ENCODE data around the gene KRT78.

DNA sequence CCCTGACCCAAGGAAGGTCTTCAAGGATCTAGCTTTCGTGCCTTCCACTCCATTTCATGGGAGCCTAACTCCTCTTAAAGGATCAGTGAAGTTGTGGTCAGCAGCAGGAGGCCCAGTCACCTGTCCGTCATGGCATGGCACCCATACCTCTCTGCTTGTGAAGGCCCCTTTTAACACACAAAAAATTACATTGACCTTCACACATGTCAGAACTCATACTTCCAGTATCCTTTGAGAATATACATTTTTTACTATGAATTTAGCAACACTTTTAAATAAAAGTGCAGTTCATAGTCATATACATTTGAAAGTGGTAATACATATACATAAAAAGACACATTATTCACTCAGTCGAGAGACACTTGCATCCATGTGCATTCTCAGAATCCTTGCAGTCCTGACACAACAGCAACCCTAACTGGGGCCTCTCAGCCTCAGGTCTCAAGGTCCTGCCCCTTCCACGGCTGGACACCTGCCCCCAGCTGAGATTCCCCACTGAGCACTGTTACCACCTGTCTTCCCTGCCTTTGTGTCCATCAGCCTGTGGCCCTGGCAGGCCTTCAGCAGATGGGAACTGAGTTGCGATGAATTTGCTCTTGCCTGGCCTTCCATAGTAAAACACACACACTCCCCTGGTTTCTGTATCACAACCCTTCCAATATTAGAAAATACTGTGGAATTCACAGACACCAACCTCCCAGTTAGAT, 49.1 kb downstream of the KRT78 start:
- TF ChIP-seq, protein P1, sequence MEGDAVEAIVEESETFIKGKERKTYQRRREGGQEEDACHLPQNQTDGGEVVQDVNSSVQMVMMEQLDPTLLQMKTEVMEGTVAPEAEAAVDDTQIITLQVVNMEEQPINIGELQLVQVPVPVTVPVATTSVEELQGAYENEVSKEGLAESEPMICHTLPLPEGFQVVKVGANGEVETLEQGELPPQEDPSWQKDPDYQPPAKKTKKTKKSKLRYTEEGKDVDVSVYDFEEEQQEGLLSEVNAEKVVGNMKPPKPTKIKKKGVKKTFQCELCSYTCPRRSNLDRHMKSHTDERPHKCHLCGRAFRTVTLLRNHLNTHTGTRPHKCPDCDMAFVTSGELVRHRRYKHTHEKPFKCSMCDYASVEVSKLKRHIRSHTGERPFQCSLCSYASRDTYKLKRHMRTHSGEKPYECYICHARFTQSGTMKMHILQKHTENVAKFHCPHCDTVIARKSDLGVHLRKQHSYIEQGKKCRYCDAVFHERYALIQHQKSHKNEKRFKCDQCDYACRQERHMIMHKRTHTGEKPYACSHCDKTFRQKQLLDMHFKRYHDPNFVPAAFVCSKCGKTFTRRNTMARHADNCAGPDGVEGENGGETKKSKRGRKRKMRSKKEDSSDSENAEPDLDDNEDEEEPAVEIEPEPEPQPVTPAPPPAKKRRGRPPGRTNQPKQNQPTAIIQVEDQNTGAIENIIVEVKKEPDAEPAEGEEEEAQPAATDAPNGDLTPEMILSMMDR (IDR thresholded peaks at IDR 0.05) = no peak
- no peak for TF ChIP-seq POLR2A (IDR thresholded peaks at IDR 0.05)
